ENCODE data around the gene ZNF581.

The ZNF581 gene

DNA sequence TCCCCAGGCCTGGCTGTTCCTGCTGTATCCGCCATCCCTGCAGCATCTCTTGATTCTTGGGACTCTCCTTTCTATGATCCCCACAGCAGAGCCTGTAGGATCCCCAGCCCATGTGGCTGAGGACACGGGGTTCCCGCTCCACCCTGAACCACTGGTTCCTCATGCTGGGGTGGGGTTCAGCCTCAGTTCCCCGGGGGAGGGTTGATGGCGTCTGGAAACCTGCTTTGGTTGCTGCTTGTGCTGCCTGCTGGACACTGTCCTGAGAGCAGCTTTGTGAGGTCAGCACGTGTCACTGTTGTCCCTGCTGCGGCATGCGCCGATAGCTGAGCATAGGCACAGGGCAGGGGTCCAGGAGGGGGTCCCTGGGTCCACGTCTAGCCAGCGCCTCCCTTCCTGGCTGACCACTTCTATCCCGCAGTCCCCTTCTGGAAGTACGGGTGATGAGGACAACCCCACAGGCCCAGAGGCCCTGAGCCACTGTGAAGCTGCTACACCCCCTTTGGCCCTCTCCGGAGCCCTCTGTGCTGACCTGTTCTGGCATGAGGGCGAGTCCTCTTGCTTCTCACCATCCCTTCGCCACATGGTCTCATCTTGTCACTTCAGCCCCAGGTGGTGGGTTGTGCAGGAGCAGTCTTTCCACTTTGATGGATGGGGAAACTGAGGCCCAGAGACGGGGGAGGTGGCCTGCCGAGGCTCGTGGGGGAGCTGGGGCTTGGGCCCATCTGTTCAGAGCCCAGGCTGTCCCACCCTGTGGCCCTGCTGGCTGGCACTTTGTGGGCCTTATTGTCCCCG lies 37.1 kb downstream of the ZNF581 start:
- DNase-seq (ENCODE audit: low spot score): no peak

- no peak for DNase-seq (ENCODE audit: low spot score)
Observed at GRCh38 chr19:55681131-55682092, 38.0 kb downstream of the ZNF581 start.

- DNase-seq (ENCODE audit: low spot score): no peak
Observed at GRCh38 chr19:55683449-55684261, 40.2 kb downstream of the ZNF581 start.

DNA sequence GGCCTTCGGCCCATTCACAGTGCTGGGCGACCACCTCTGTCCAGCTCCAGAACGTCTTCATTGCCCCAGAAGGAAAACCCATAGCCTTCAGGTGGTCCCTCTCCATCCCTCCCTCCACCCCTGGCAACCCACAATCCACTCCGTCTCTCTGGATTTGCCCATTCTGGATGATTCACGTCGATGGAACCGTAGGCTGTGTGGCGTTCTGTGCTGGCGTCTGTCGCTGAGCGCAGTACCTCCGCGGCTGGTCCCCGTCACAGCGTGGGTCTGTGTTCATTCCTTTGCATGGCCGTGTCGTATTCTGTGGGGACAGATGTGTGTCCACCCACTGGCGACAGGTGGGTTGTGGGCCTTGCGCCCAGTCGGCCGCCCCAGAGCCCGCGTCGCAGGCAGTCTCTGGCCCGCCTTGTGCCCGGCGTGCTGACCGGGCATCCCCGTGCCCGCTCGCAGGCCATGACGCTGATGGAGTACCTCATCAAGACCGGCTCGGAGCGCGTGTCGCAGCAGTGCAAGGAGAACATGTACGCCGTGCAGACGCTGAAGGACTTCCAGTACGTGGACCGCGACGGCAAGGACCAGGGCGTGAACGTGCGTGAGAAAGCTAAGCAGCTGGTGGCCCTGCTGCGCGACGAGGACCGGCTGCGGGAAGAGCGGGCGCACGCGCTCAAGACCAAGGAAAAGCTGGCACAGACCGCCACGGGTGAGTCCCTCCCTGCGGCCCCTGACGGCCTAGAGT lies 41.7 kb downstream of the ZNF581 start:
- DNase-seq (ENCODE audit: low spot score): no peak

DNA sequence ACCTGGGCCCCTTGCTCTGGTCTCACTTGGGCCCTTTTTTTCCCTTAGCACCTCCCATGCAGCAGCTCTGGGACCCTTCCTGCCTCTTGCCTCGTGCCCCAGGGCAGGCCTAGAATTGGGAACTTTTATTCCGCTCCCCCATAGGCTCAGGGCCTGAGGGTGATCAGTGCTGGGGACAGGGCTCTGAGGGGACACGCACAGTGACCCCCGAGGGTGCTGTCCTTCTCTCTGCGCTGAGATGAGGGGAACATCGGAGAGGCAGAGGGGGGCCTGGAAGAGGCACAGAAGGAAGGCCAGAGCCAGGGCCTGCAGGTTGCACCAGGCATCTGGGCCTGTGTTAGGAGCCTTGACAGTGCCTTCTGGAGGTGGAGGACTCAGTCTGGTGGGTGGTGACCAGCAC lies 42.3 kb downstream of the ZNF581 start:
- no peak for DNase-seq (ENCODE audit: low spot score)

DNA sequence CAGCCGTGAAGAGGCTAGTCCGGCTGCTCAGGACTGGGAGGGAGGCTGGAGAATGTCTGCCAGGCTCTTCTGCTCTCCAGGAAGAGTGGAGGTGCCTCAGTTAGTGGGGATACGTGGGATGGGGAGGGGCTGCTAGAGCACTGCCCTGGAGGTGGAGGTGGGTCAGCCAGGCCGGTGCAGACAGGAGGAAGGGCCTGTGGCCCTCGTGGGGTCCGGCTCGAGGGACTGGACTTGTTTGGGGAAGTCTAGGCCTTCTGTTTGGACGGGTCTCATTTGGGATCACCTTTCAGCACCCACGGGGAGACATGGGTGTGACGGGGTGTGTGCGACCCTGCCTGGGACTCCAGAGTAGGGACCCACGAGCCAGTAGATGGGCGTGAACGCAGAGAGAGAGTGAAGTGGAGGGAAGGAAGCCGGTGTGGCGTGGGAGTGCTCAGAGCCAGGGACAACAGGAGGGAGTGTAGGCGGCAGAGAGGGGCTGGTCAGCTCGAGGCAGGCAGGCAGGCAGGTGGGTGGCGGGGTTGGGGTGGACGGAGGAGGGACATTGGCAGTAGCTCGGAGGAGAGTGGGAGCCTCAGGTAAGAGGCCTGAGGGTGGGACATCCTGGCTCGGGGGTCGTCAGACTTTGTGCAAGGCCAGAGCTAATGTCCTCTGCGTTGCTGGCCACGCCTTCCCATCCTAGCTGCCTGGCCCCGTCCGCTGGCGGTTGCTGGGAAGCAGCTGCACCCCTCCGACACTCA lies 43.0 kb downstream of the ZNF581 start:
- DNase-seq (ENCODE audit: low spot score): no peak

GRCh38 chr19:55687281-55688201 lies 44.1 kb downstream of the ZNF581 start:
- no peak for DNase-seq (ENCODE audit: low spot score)

DNA sequence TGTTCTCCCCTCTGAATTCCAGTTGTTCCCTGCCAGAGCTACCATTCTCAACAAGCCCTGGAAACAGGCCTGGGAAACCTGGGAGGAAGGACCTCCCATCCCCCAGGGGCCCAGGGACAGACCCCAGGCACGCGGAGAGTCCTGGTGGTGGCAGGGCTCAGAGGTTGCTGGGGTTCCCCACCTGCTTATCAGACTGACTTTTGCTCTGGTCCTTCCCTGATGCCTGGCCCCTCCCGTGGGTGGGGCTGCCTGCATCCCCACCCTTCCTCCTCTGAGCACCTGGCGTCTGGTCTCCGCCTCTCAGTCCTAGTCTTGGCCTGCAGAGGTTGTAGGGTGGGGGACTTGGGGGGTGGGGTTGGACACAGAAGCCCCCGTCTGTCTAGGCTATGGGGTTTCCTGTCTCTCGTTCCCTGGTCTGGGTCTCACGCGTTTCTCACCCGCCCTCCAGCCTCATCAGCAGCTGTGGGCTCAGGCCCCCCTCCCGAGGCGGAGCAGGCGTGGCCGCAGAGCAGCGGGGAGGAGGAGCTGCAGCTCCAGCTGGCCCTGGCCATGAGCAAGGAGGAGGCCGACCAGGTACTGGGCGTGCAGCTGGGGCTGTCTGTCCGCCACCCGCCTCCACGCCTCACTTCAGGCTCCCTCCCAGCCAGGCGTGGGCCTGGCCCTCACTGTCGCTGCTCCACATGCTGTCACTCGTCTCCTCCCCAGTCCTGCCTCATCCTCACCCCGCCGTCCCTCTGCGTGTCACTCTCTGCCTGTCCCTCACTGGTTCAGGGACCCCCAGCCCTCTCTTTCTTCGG lies 45.2 kb downstream of the ZNF581 start:
- no peak for DNase-seq (ENCODE audit: low spot score)

DNA sequence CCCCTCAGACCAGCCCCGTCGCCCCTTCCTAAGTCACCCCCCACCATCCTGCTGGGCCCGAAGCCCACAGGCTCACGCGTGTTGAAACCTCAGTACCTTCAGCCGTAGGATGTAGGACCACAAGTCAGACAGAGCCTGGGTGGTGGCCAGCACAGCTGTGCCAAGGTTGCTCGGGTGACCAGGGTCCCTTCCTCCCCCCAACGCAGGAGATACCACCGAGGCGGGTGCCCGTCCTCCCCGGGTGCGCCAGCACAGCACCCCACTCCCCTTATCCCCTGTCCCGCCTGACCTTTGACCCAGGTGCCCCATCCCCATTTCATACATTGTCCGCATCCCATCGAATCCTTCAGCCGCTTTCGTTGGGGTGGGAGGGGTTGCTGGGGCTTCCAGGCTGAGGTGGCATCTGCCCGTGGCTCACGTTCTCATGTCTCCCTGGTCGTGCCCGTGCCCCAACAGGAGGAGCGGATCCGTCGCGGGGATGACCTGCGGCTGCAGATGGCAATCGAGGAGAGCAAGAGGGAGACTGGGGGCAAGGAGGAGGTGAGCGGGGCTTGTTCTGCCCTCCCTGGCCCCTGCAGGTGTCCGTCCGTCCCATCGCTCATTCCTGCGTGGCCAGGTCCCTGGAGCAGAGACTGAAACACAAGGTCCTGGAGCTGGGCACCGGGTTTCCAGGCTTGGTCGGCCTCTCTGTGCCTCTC lies 46.1 kb downstream of the ZNF581 start:
- DNase-seq (ENCODE audit: low spot score): no peak

DNA sequence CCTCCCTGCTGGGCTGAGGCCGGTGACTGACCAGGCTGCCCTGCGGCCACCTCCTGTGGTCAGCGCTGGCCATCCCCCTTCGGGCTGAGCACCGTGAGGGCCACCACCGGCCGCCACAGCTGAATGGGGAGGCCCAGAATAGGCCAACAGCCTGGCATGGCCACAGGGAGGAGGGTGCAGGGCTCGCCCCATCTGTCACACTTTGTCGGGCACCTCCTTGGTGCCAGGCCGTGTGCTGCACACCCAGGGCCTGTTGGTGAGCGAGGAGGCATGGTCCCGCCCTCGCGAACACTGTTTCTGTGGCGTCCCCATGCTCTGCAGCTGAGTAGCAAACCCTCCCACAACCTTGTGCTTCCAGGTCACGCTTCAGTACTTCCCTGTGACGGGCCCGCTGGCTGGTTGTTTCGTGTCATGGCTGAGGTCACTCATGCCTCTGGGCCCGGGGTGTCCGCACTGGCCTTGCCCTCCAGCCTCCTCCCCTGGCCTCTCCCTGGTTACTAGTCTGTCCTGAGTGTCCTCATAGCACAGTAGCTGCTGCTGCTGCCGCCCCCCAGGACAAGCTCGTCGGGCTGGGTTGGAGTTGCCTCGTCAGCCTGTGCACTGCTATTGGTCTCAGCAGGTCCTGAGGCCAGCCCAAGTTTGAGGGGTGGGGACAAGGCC lies 46.8 kb downstream of the ZNF581 start:
- no peak for DNase-seq (ENCODE audit: low spot score)

GRCh38 chr19:55690769-55691545 lies 47.5 kb downstream of the ZNF581 start:
- no peak for DNase-seq (ENCODE audit: low spot score)

GRCh38 chr19:55691561-55692481 lies 48.4 kb downstream of the ZNF581 start:
- no peak for DNase-seq (ENCODE audit: low spot score)

GRCh38 chr19:55692681-55693081 lies 49.2 kb downstream of the ZNF581 start:
- no peak for DNase-seq (ENCODE audit: low spot score)

- DNase-seq (ENCODE audit: low spot score): peak; percentile 67
Observed at GRCh38 chr19:55693336-55693974, 50.0 kb downstream of the ZNF581 start.

- no peak for DNase-seq (ENCODE audit: low spot score)
Observed at GRCh38 chr19:55694241-55694655, 50.8 kb downstream of the ZNF581 start.

All from putamen (tissue), 1 donor.